ENCODE data around the gene MITF.

DNA sequence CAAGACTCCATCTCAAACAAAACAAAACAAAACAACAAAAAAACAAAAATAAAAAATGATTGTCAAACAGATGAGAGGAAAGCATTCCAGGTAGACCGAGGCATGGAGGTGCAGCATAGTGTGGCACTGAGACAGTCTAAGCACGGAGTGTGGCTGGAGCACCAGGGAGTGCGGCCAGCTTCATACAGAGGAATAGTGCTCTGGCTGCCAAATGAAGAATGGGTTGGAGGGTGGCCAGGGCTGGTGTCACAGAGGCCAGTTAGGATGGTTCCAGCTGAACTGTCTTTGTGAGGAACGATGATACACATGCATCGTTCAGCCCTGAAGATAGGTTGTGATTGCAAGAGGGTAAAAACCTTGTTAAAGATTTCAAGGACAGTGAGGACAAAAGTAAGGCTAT lies 28.3 kb downstream of the MITF start:
- TF ChIP-seq POLR2A (IDR thresholded peaks at IDR 0.05; ENCODE audit: low read length) (no peak), GATA1 (IDR thresholded peaks at IDR 0.05; ENCODE audit: low read depth, low read length) (no peak)
